ENCODE data around the gene DCTN4. TPM values are rescaled to one million over a fixed set of nuclear protein-coding genes. Genes with fewer than 3 reads are reported as not detected.

DCTN4 gene
- total RNA-seq, 1 donor from 2014 or later: 73.3 TPM

DNA sequence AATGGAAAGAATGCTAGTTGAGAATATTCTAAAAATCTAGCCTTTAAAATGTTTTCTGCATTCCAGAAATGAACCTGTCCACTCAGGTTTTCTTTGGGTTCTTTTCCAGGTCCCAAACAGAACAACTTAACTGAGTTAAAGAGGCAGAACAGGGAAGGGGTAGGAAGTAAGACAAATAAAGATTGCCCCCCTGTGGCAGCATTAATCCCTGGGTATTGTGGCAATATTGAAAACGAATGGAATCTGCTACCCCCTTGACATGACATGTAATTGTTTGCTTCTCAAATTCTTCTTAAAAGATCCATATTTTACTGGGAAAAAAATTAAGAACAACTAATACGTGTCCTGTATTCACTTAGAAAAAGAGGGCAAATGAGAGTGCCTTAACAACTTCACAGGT, 48.7 kb downstream of the DCTN4 start:
- Mint-ChIP-seq H3K9me3 (ENCODE audit: low read depth) (no peaks in the 10 kb centered on the region), H3K27me3 (no peaks in the 10 kb centered on the region), H3K27ac (no peak overlapping the region), H3K4me1 (ENCODE audit: low read depth) (peaks cover 18% of the 10 kb centered on the region), H3K4me3 (ENCODE audit: low read depth) (no peak overlapping the region), H3K36me3 (ENCODE audit: insufficient read depth) (peaks cover 7% of the 10 kb centered on the region)
- peak; percentile 16 for TF ChIP-seq CTCF (IDR thresholded peaks at IDR 0.05; ENCODE audit: unreplicated experiment)
- DNase-seq (ENCODE audit: low spot score, unreplicated experiment): no peak

GRCh38 chr5:150706776-150707390, 51.9 kb downstream of the DCTN4 start:
- no peaks in the 10 kb centered on the region for H3K27me3 Mint-ChIP-seq
- no peak for TF ChIP-seq CTCF (IDR thresholded peaks at IDR 0.05; ENCODE audit: unreplicated experiment)
- H3K4me1 Mint-ChIP-seq (ENCODE audit: low read depth): peaks cover 18% of the 10 kb centered on the region
- peaks cover 6% of the 10 kb centered on the region for H3K36me3 Mint-ChIP-seq (ENCODE audit: insufficient read depth)
- H3K9me3 Mint-ChIP-seq (ENCODE audit: low read depth): no peaks in the 10 kb centered on the region
- no peak for DNase-seq (ENCODE audit: low spot score, unreplicated experiment)
- no peak overlapping the region for H3K4me3 Mint-ChIP-seq (ENCODE audit: low read depth)
- peak overlapping the region; percentile 12 for H3K27ac Mint-ChIP-seq

- Mint-ChIP-seq H3K27me3 (no peaks in the 10 kb centered on the region), H3K36me3 (ENCODE audit: insufficient read depth) (peaks cover 6% of the 10 kb centered on the region), H3K9me3 (ENCODE audit: low read depth) (no peaks in the 10 kb centered on the region), H3K4me3 (ENCODE audit: low read depth) (no peak overlapping the region), H3K4me1 (ENCODE audit: low read depth) (peaks cover 15% of the 10 kb centered on the region), H3K27ac (no peak overlapping the region)
- no peak for DNase-seq (ENCODE audit: low spot score, unreplicated experiment)
- TF ChIP-seq CTCF (IDR thresholded peaks at IDR 0.05; ENCODE audit: unreplicated experiment): no peak
These were observed 55.1 kb downstream of the DCTN4 start for GRCh38 chr5:150703762-150704161.

DNA sequence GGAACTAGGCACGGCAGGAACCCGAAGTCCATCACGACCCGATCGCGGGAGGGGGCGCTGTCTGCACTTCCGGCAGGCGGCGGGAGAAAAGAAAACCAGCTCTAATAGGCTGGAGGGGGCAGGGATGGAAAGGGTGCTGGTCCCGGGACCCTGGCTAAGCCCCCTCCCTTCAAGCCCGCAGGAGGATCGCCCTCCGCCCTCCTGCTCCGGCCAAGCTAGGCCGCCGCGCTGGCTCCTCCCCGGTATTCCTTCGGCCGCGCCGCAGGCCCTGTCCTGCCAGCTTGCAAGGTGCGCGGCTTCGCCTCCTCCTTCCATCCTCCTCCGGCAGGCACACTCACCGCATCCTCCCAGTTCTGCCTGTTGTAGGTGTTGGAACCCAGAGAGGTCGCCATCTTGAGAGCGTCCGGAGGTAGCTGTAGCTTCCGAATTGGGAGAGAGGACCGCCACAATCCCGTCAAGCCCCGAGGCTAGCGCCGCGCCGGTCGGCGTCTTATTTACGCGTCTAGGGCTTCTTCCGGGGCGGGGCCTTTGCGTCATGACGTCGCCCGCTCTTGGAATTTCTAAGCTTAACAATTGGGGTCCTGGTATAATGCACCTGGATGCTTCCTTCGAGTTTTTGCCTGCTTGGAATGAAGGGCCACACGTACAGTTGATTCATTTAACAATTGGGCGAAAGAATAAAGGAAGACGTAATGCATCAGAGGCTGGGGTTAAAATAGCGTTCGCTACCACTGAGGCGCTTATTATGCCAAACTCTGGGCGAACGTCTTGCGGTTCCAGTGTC, 58.0 kb downstream of the DCTN4 start, which contains the start of gene RBM22:
RBM22 (minus strand) TSS at position 469 of the 784 bp plus-strand sequence; CDS start at position 392, 77 bp downstream.
- peak; percentile 71 for DNase-seq (ENCODE audit: low spot score, unreplicated experiment)
- Mint-ChIP-seq H3K4me1 (ENCODE audit: low read depth) (no peaks in the 10 kb centered on the region), H3K4me3 (ENCODE audit: low read depth) (no peak within 1 kb of the TSS), H3K36me3 (ENCODE audit: insufficient read depth) (peaks cover 9% of the 10 kb centered on the region), H3K27me3 (no peaks in the 10 kb centered on the region), H3K9me3 (ENCODE audit: low read depth) (no peaks in the 10 kb centered on the region), H3K27ac (no peak within 1 kb of the TSS)
- TF ChIP-seq CTCF (IDR thresholded peaks at IDR 0.05; ENCODE audit: unreplicated experiment): peak; percentile 62

DNA sequence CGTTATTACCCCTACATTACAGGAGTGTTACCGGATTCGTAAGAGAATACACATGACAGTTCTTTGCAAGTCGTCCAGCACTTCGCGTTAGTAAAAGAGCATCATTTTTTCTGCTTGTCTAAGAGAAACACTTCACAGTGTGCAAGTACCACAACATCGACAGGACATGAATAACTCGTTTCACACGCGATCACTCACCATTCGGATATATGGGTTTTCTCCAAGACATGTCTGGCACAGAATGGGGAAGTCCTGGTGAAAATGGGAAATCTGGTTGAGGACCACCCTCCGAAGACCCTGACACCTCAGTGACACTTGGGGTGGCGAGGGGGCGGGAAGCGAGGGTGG, 58.6 kb downstream of the DCTN4 start:
- Mint-ChIP-seq H3K9me3 (ENCODE audit: low read depth) (no peaks in the 10 kb centered on the region), H3K27ac (no peak overlapping the region), H3K27me3 (no peaks in the 10 kb centered on the region), H3K36me3 (ENCODE audit: insufficient read depth) (peaks cover 12% of the 10 kb centered on the region), H3K4me1 (ENCODE audit: low read depth) (no peaks in the 10 kb centered on the region), H3K4me3 (ENCODE audit: low read depth) (no peak overlapping the region)
- DNase-seq (ENCODE audit: low spot score, unreplicated experiment): no peak
- TF ChIP-seq CTCF (IDR thresholded peaks at IDR 0.05; ENCODE audit: unreplicated experiment): no peak

Data from progenitor cell of endocrine pancreas (in vitro differentiated cells).